ENCODE data around the gene UTP14C. TPM values are rescaled to one million over a fixed set of nuclear protein-coding genes. Genes with fewer than 3 reads are reported as not detected.
"Not testable (repeated sequence)": the region's sequence is repeated elsewhere in the genome, so short reads cannot be mapped to it uniquely, and the experiment has no call there.

Gene UTP14C
- total RNA-seq, 2 donors from 2014 or later: 19.1 to 26.1 TPM

- no peak for TF ChIP-seq POLR2A (IDR thresholded peaks at IDR 0.05)
- TF ChIP-seq POLR2AphosphoS5 (IDR thresholded peaks at IDR 0.05): no peak
- TF ChIP-seq, protein P1, sequence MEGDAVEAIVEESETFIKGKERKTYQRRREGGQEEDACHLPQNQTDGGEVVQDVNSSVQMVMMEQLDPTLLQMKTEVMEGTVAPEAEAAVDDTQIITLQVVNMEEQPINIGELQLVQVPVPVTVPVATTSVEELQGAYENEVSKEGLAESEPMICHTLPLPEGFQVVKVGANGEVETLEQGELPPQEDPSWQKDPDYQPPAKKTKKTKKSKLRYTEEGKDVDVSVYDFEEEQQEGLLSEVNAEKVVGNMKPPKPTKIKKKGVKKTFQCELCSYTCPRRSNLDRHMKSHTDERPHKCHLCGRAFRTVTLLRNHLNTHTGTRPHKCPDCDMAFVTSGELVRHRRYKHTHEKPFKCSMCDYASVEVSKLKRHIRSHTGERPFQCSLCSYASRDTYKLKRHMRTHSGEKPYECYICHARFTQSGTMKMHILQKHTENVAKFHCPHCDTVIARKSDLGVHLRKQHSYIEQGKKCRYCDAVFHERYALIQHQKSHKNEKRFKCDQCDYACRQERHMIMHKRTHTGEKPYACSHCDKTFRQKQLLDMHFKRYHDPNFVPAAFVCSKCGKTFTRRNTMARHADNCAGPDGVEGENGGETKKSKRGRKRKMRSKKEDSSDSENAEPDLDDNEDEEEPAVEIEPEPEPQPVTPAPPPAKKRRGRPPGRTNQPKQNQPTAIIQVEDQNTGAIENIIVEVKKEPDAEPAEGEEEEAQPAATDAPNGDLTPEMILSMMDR (IDR thresholded peaks at IDR 0.05): no peak
- 93% methylated on average over 2 of the region's 2 CpGs for WGBS
- intact Hi-C loops (cut with DNase I): no loop called here
- Histone ChIP-seq H3K4me3 (no peak overlapping the region), H3K27ac (no peak overlapping the region), H3K36me3 (no peaks in the 10 kb centered on the region), H3K4me1 (replicated peaks) (no peaks in the 10 kb centered on the region), H3K27me3 (replicated peaks; ENCODE audit: insufficient read depth) (no peaks in the 10 kb centered on the region), H3K9me3 (no peaks in the 10 kb centered on the region)
- DNase-seq (ENCODE audit: low spot score): no peak
Measured at GRCh38 chr13:52022356-52022755, 2.1 kb upstream of the UTP14C start.

GRCh38 chr13:52025475-52026245 lies 1.2 kb downstream of the UTP14C start:
- Histone ChIP-seq H3K9me3 (no peaks in the 10 kb centered on the region), H3K4me1 (replicated peaks) (no peaks in the 10 kb centered on the region), H3K36me3 (no peaks in the 10 kb centered on the region), H3K27me3 (replicated peaks; ENCODE audit: insufficient read depth) (no peaks in the 10 kb centered on the region), H3K4me3 (no peak overlapping the region), H3K27ac (no peak overlapping the region)
- WGBS: 76% methylated on average over 8 of the region's 8 CpGs
- TF ChIP-seq, protein P1 (IDR thresholded peaks at IDR 0.05): no peak
- TF ChIP-seq POLR2A (IDR thresholded peaks at IDR 0.05) (no peak), POLR2AphosphoS5 (IDR thresholded peaks at IDR 0.05) (no peak)
- intact Hi-C loops (cut with DNase I): no loop called here
- DNase-seq (ENCODE audit: low spot score): no peak

- 83% methylated on average over 3 of the region's 3 CpGs for WGBS
- DNase-seq (ENCODE audit: low spot score): no peak
- Histone ChIP-seq H3K27ac (no peak overlapping the region), H3K36me3 (no peaks in the 10 kb centered on the region), H3K9me3 (no peaks in the 10 kb centered on the region), H3K4me1 (replicated peaks) (no peaks in the 10 kb centered on the region), H3K4me3 (no peak overlapping the region), H3K27me3 (replicated peaks; ENCODE audit: insufficient read depth) (no peaks in the 10 kb centered on the region)
- TF ChIP-seq POLR2AphosphoS5 (IDR thresholded peaks at IDR 0.05) (no peak), POLR2A (IDR thresholded peaks at IDR 0.05) (no peak)
- TF ChIP-seq, protein P1 (IDR thresholded peaks at IDR 0.05): no peak
- intact Hi-C loops (cut with DNase I): no loop called here
Measured at GRCh38 chr13:52026246-52026626, 1.7 kb downstream of the UTP14C start.

DNA sequence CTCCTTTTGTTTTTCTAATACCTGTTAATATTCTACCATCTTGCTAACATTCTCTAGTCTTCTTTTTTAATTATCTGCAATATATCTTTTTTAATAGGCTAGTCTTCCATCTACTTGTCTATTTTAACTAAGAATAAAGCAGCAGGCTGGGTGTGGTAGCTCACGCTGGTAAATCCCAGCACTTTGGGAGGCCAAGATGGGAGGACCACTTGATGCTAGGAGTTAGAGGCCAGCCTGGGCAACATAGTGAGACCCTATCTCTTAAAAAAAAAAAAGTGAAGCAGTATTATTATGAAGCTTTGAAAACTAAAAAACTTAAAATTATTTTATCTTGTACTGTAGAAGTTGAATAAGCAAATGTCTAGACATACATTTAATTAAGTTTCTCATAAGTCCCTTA lies 3.3 kb downstream of the UTP14C start:
- 94% methylated on average over 1 of the region's 1 CpG for WGBS
- intact Hi-C loops (cut with DNase I): no loop called here
- H3K4me1 ChIP-seq (replicated peaks): no peaks in the 10 kb centered on the region
- H3K27me3 ChIP-seq (replicated peaks; ENCODE audit: insufficient read depth): no peaks in the 10 kb centered on the region
- no peak for TF ChIP-seq POLR2A (IDR thresholded peaks at IDR 0.05)
- TF ChIP-seq POLR2AphosphoS5 (IDR thresholded peaks at IDR 0.05): no peak
- TF ChIP-seq, protein P1 (IDR thresholded peaks at IDR 0.05): no peak
- H3K4me3 ChIP-seq: no peak overlapping the region
- no peak overlapping the region for H3K27ac ChIP-seq
- H3K9me3 ChIP-seq: no peaks in the 10 kb centered on the region
- H3K36me3 ChIP-seq: no peaks in the 10 kb centered on the region
- no peak for DNase-seq (ENCODE audit: low spot score)

- 91% methylated on average over 4 of the region's 4 CpGs for WGBS
- no peaks in the 10 kb centered on the region for H3K9me3 ChIP-seq
- DNase-seq (ENCODE audit: low spot score): no peak
- H3K27ac ChIP-seq: no peak overlapping the region
- intact Hi-C loops (cut with DNase I): no loop called here
- H3K4me1 ChIP-seq (replicated peaks): no peaks in the 10 kb centered on the region
- H3K36me3 ChIP-seq: no peaks in the 10 kb centered on the region
- no peaks in the 10 kb centered on the region for H3K27me3 ChIP-seq (replicated peaks; ENCODE audit: insufficient read depth)
- TF ChIP-seq POLR2A (IDR thresholded peaks at IDR 0.05): no peak
- TF ChIP-seq, protein P1 (IDR thresholded peaks at IDR 0.05): no peak
- no peak for TF ChIP-seq POLR2AphosphoS5 (IDR thresholded peaks at IDR 0.05)
- H3K4me3 ChIP-seq: no peak overlapping the region
Measured at GRCh38 chr13:52029569-52029968, 5.1 kb downstream of the UTP14C start.

- H3K27ac ChIP-seq; H3K9me3 ChIP-seq; DNase-seq (ENCODE audit: low spot score); H3K27me3 ChIP-seq (replicated peaks; ENCODE audit: insufficient read depth); H3K4me1 ChIP-seq (replicated peaks); intact Hi-C loops (cut with DNase I); H3K4me3 ChIP-seq; H3K36me3 ChIP-seq: not testable (repeated sequence)
- 96% methylated on average over 6 of the region's 6 CpGs for WGBS
Measured at GRCh38 chr13:52030401-52030800, 5.9 kb downstream of the UTP14C start.
